HepG2 (cell line): ENCODE results near the gene CCND1. TPM values are rescaled to one million over a fixed set of nuclear protein-coding genes. Genes with fewer than 3 reads are reported as not detected.

ENCODE experiments used
- AGO1 ChIP-seq: fragments of 200-400 bp; formaldehyde crosslinking; IDR thresholded peaks from 2 replicates; pipeline ENCODE4 v1.6.1; 2017; ENCODE audit warnings: mild to moderate bottlenecking, low read depth, low read length, moderate library complexity; ENCODE audit not compliant: poor library complexity, severe bottlenecking
- AKAP8 ChIP-seq: sonication (generic); formaldehyde crosslinking; IDR thresholded peaks from 2 replicates; pipeline ENCODE4 v1.5.1; 2020; ENCODE audit warnings: mild to moderate bottlenecking, missing genetic modification reagents
- EZH2 ChIP-seq: conservative IDR thresholded peaks from 2 replicates; pipeline ENCODE4 v1.6.1; 2012; ENCODE audit warnings: mild to moderate bottlenecking, low read depth, low read length, moderate library complexity
- MBD4 ChIP-seq: IDR thresholded peaks from 2 replicates; pipeline ENCODE4 v1.6.1; 2012; ENCODE audit warnings: low read length, inconsistent platforms, borderline replicate concordance
- NBN ChIP-seq: fragments of 450-650 bp; conservative IDR thresholded peaks from 2 replicates; pipeline ENCODE4 v1.6.1; 2017
- RBFOX2 ChIP-seq: fragments of 200-400 bp; formaldehyde crosslinking; IDR thresholded peaks from 2 replicates; pipeline ENCODE4 v1.6.1; 2017; ENCODE audit warnings: low read depth, mild to moderate bottlenecking, low read length
- TGIF2 ChIP-seq: IDR thresholded peaks from 2 replicates; pipeline ENCODE4 v1.6.1; 2016; ENCODE audit warnings: control low read depth, missing compliant biosample characterization
- ZBTB3 ChIP-seq: sonication (generic); formaldehyde crosslinking; IDR thresholded peaks from 2 replicates; pipeline ENCODE4 v1.4.0; 2020; ENCODE audit warnings: low read depth, mild to moderate bottlenecking, moderate library complexity, missing genetic modification reagents, borderline replicate concordance
- polyA plus RNA-seq, 8 experiments: library from polyadenylated mRNA; depleted of rRNA in 3 of 8; stranded (reverse) in 7 of 8; unstranded in 1 of 8; fragments of >200 nt; fragmentation: Illumina TruSeq in 4 of 8; extraction: Trizol in 4 of 8; gene quantifications; 2 replicates each; pipeline versions ENCODE4 v1.2.1 to v1.2.3, GENCODE V29; 2011 to 2016; ENCODE audit warnings: low read depth in 4 of 8, missing spikeins in 1 of 8, mixed read lengths in 1 of 8; ENCODE audit not compliant: insufficient read depth in 1 of 8
- total RNA-seq, 5 experiments: library from RNA; depleted of rRNA; stranded (reverse); fragments of >200 nt; fragmentation: Illumina TruSeq; extraction: Trizol; gene quantifications; 2 replicates each; pipeline ENCODE4 v1.2.3, GENCODE V29; 2016; ENCODE audit warnings: low read depth in 1 of 5
- TF ChIP-seq, protein P1 (sequence below): sonication (generic); formaldehyde crosslinking; IDR thresholded peaks from 2 replicates; pipeline ENCODE4 v1.4.0; 2020; ENCODE audit warnings: missing genetic modification reagents
- TF ChIP-seq, protein P2 (sequence below): sonication (generic); formaldehyde crosslinking; IDR thresholded peaks from 2 replicates; pipeline ENCODE4 v1.5.1; 2020; ENCODE audit warnings: missing genetic modification reagents, mild to moderate bottlenecking, borderline replicate concordance
- TF ChIP-seq, protein P3 (sequence below): sonication (generic); formaldehyde crosslinking; IDR thresholded peaks from 2 replicates; pipeline ENCODE4 v1.4.0; 2020; ENCODE audit warnings: missing genetic modification reagents
- TF ChIP-seq, protein P4 (sequence below): sonication (generic); formaldehyde crosslinking; IDR thresholded peaks from 2 replicates; pipeline ENCODE4 v1.5.0; 2020; ENCODE audit warnings: mild to moderate bottlenecking, low read depth, missing genetic modification reagents, borderline replicate concordance
- TF ChIP-seq, protein P5 (sequence below): sonication (generic); formaldehyde crosslinking; IDR thresholded peaks from 2 replicates; pipeline ENCODE4 v1.9.0; 2021; ENCODE audit warnings: mild to moderate bottlenecking, missing genetic modification reagents
- TF ChIP-seq, protein P6 (sequence below): IDR thresholded peaks from 2 replicates; pipeline ENCODE4 v1.6.1; 2018; ENCODE audit warnings: missing genetic modification reagents
- TF ChIP-seq, protein P7 (sequence below): sonication (generic); formaldehyde crosslinking; IDR thresholded peaks from 2 replicates; pipeline ENCODE4 v1.4.0; 2020; ENCODE audit warnings: mild to moderate bottlenecking, missing genetic modification reagents

CCND1 gene
- total and polyA plus RNA-seq, 2 of the 13 experiments (the other 11 are each of a cell fraction or from before 2014, with no cell fraction given) = 107 to 136 TPM

DNA sequence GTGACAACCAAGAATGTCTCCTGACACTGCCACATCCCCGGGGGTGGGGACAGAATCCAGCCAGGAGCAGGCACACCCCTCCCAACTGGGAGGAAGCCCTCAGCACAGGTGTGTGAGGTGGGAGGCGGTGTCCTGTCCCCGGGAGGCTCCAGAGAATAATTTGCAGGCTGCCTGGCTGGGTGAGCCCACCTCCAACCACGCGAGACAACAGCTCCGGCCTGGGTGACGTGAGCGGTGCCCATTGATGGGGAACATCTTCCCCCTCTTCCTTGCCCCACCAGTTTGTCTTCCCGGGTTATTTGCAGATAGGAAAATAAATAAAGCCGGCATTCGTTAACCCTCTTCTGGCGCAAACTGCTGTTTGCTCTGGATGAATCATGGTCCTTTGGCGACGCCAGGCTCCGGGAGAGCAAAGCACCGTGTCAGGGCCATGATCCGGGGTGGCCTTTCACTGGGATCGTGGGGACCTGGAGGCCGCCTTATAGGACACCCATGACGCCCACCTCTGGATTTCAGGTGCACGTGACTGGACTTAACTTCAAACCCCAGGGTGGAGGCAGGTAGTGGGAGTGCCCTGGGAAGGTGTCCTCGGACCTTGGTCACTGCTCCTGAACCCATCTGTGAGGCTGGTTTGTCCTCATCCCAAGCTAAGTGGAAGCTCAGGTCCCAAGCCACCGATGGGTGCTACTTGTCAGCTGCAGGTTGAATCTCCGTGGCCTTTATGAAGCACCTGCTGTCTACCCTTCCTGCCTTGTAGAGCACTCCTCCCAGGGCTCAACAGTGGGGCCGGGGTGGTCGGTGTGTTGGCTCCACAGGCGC, 13.9 kb downstream of the CCND1 start (continued):
- TF ChIP-seq, protein P1, sequence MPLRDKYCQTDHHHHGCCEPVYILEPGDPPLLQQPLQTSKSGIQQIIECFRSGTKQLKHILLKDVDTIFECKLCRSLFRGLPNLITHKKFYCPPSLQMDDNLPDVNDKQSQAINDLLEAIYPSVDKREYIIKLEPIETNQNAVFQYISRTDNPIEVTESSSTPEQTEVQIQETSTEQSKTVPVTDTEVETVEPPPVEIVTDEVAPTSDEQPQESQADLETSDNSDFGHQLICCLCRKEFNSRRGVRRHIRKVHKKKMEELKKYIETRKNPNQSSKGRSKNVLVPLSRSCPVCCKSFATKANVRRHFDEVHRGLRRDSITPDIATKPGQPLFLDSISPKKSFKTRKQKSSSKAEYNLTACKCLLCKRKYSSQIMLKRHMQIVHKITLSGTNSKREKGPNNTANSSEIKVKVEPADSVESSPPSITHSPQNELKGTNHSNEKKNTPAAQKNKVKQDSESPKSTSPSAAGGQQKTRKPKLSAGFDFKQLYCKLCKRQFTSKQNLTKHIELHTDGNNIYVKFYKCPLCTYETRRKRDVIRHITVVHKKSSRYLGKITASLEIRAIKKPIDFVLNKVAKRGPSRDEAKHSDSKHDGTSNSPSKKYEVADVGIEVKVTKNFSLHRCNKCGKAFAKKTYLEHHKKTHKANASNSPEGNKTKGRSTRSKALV (CRISPR knock-in tag) = peak; percentile 78; the same call in 1 of the 2 replicates
- TF ChIP-seq RBFOX2 = peak; percentile 22; the same call in 1 of the 2 replicates
- TF ChIP-seq ZBTB3 (CRISPR knock-in tag) = no peak
- TF ChIP-seq, protein P2, sequence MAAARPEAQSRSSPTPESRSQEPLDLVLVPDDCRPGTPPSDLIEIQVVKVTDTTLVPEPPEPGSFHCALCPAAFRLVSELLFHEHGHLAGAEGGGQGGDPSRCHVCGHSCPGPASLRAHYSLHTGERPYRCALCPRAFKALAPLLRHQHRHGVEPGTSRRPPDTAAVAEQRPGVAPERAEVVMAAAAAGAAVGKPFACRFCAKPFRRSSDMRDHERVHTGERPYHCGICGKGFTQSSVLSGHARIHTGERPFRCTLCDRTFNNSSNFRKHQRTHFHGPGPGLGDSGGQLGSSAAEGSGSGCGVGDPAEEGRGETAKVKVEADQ (CRISPR knock-in tag) = peak; percentile 51; the same call in 1 of the 2 replicates
- TF ChIP-seq, protein P3, sequence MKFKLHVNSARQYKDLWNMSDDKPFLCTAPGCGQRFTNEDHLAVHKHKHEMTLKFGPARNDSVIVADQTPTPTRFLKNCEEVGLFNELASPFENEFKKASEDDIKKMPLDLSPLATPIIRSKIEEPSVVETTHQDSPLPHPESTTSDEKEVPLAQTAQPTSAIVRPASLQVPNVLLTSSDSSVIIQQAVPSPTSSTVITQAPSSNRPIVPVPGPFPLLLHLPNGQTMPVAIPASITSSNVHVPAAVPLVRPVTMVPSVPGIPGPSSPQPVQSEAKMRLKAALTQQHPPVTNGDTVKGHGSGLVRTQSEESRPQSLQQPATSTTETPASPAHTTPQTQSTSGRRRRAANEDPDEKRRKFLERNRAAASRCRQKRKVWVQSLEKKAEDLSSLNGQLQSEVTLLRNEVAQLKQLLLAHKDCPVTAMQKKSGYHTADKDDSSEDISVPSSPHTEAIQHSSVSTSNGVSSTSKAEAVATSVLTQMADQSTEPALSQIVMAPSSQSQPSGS (CRISPR knock-in tag) = peak; percentile 82
- peak; percentile 72; the same call in 1 of the 2 replicates for TF ChIP-seq MBD4
- TF ChIP-seq, protein P4, sequence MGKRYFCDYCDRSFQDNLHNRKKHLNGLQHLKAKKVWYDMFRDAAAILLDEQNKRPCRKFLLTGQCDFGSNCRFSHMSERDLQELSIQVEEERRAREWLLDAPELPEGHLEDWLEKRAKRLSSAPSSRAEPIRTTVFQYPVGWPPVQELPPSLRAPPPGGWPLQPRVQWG (CRISPR knock-in tag) = no peak
- no peak for TF ChIP-seq NBN
- TF ChIP-seq AGO1 = peak; percentile 95
- TF ChIP-seq AKAP8 = peak; percentile 93
- TF ChIP-seq TGIF2 (CRISPR knock-in tag) = no peak
- TF ChIP-seq, protein P5, sequence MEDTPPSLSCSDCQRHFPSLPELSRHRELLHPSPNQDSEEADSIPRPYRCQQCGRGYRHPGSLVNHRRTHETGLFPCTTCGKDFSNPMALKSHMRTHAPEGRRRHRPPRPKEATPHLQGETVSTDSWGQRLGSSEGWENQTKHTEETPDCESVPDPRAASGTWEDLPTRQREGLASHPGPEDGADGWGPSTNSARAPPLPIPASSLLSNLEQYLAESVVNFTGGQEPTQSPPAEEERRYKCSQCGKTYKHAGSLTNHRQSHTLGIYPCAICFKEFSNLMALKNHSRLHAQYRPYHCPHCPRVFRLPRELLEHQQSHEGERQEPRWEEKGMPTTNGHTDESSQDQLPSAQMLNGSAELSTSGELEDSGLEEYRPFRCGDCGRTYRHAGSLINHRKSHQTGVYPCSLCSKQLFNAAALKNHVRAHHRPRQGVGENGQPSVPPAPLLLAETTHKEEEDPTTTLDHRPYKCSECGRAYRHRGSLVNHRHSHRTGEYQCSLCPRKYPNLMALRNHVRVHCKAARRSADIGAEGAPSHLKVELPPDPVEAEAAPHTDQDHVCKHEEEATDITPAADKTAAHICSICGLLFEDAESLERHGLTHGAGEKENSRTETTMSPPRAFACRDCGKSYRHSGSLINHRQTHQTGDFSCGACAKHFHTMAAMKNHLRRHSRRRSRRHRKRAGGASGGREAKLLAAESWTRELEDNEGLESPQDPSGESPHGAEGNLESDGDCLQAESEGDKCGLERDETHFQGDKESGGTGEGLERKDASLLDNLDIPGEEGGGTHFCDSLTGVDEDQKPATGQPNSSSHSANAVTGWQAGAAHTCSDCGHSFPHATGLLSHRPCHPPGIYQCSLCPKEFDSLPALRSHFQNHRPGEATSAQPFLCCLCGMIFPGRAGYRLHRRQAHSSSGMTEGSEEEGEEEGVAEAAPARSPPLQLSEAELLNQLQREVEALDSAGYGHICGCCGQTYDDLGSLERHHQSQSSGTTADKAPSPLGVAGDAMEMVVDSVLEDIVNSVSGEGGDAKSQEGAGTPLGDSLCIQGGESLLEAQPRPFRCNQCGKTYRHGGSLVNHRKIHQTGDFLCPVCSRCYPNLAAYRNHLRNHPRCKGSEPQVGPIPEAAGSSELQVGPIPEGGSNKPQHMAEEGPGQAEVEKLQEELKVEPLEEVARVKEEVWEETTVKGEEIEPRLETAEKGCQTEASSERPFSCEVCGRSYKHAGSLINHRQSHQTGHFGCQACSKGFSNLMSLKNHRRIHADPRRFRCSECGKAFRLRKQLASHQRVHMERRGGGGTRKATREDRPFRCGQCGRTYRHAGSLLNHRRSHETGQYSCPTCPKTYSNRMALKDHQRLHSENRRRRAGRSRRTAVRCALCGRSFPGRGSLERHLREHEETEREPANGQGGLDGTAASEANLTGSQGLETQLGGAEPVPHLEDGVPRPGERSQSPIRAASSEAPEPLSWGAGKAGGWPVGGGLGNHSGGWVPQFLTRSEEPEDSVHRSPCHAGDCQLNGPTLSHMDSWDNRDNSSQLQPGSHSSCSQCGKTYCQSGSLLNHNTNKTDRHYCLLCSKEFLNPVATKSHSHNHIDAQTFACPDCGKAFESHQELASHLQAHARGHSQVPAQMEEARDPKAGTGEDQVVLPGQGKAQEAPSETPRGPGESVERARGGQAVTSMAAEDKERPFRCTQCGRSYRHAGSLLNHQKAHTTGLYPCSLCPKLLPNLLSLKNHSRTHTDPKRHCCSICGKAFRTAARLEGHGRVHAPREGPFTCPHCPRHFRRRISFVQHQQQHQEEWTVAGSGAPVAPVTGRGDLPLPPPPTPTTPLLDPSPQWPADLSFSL (CRISPR knock-in tag) = no peak
- TF ChIP-seq, protein P6, sequence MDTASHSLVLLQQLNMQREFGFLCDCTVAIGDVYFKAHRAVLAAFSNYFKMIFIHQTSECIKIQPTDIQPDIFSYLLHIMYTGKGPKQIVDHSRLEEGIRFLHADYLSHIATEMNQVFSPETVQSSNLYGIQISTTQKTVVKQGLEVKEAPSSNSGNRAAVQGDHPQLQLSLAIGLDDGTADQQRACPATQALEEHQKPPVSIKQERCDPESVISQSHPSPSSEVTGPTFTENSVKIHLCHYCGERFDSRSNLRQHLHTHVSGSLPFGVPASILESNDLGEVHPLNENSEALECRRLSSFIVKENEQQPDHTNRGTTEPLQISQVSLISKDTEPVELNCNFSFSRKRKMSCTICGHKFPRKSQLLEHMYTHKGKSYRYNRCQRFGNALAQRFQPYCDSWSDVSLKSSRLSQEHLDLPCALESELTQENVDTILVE (CRISPR knock-in tag) = peak; percentile 83
- TF ChIP-seq, protein P7, sequence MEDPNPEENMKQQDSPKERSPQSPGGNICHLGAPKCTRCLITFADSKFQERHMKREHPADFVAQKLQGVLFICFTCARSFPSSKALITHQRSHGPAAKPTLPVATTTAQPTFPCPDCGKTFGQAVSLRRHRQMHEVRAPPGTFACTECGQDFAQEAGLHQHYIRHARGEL (CRISPR knock-in tag) = no peak
- TF ChIP-seq EZH2 = no peak
